ENCODE data around the gene GLT1D1. TPM values are rescaled to one million over a fixed set of nuclear protein-coding genes. Genes with fewer than 3 reads are reported as not detected.

Gene GLT1D1
- total RNA-seq, 1 experiment from 2014 or later = not detected

- no peak for DNase-seq (ENCODE audit: low spot score)
These were observed 58.6 kb downstream of the GLT1D1 start for GRCh38 chr12:128911861-128912260.

GRCh38 chr12:128914908-128915563, 61.8 kb downstream of the GLT1D1 start:
- DNase-seq (ENCODE audit: low spot score) = no peak

- DNase-seq (ENCODE audit: low spot score) = no peak
These were observed 63.1 kb downstream of the GLT1D1 start for GRCh38 chr12:128916425-128916824.

DNA sequence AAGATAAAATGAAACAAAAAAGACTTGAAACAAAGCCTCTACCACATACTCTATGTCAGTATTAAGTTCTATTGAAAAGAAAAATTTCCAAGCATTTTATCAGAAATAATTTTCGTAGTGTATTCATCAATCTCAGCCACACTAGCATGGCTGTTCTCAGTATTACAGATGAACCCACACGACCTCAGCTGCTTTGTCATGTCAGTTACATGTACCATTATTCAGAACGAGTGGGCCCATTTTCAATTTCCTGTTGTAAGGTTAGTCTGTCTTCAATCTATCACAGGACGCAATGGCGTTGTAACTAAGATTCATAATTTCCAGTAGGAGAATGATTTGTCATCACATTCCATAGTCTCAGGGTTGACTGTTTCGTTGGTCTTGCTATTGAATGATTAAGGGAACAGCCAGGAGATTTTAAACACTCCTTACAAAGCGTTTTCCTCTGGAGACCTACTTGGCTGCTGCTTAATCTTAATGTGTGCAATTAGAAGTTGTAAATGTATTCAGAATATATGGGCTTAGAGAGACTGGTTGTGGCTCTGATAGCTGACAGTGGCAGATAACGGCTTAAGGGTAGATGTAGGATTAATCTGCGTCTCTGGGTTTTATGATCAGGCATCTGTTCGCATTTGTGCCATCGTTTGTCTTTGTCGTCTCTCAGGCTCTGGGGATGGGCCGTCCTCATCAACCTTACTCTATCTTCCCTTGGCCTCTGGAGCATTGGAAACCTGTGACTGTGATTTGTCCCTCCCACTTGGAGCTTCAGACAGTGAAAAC, 65.4 kb downstream of the GLT1D1 start:
- DNase-seq (ENCODE audit: low spot score) = no peak

DNA sequence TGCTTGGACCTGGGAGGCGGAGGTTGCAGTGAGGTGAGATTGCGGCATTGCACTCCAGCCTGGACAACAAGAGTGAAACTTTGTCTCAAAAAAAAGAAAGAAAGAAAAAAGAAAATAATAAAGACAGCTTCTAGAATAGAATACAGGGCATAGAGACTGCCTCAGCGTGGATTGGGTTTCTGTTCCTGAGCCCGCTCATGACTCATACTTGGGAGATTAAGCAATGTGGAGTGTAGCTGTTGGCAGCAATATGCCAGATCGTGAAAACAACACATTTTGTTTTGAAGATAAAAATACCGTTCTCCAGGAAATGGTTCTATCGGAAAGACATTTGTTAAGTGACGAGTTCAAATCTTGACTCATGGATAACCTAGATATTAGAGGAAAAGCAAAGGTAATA, 67.2 kb downstream of the GLT1D1 start:
- no peak for DNase-seq (ENCODE audit: low spot score)

DNA sequence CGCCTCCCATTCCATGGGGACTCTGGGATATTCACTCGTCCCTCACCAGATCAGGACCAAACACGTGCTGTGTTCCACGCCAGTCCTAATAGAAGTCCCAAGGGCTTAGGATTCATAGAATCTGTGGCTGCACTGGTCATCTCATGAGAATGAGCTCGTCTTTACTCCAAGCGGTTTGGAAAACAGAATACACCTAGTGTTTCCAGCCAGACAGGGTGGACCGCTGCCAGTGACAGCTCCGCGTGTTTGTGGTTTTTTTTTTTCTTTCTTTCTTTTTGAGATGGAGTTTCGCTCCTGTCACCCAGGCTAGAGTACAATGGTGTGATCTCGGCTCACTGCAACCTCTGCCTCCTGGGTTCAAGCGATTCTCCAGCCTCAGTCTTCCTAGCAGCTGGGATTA, 75.1 kb downstream of the GLT1D1 start:
- DNase-seq (ENCODE audit: low spot score) = no peak

GRCh38 chr12:128929057-128929456, 75.8 kb downstream of the GLT1D1 start:
- DNase-seq (ENCODE audit: low spot score) = no peak

DNA sequence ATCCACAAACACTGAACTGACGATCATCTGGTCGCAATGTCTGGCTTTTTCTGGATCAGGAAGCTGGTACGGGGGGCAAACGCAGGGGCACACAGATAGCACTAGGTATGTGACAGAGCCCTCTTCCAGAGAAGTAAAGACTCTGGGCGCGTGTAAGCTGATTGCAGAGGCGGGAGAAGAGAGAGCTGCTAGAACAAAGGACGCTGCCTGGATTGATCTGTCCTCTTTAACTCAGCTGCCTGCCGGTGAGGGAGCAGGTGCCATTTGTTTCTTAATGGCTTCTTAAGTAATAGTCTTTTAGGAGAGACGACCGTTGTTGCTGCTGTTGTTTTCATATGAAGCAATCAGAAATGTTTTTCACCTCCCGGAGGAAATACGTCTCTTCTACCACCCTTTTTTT, 77.3 kb downstream of the GLT1D1 start:
- DNase-seq (ENCODE audit: low spot score) = no peak

DNA sequence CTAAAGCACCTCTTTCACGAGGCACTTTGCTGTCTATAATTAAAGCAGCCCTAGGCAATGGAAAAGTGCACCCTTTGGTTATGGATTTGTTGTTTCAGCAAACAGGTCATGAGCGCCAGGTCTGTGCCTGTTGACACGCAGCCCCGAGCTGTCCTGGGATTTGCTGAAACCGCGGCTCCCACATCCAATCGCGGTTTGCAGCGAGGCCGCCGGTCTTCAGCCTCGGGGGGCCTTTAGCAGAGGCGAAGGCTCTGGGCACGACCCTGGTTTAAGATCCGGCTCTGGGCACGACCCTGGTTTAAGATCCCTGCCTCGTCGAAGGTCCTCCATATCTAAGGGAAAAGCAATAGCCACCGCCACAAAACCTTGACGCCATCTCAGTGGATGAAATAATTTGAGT, 79.2 kb downstream of the GLT1D1 start:
- no peak for DNase-seq (ENCODE audit: low spot score)

GRCh38 chr12:128933039-128933438, 79.8 kb downstream of the GLT1D1 start:
- DNase-seq (ENCODE audit: low spot score) = no peak

GRCh38 chr12:128933926-128934325, 80.6 kb downstream of the GLT1D1 start:
- no peak for DNase-seq (ENCODE audit: low spot score)

DNA sequence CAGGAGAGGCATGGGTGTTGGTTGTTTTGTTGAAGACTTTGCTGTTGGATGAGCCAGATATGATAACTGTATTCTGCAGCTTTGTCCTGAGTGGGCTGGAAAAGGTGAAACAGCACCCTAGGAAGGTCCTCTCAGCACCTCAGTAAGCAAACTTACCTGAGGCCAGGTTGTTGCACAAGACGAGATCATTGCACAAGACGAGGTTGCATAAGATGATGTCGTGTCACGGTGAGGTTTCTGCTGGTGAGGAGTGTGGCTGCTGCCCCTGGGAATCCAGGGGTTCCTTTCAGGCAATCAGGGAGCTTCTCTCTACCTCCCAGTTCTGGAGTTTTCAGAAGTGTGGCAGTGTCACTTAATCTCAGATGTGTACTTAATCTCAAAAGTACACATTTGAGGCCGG, 85.6 kb downstream of the GLT1D1 start:
- DNase-seq (ENCODE audit: low spot score) = no peak

DNA sequence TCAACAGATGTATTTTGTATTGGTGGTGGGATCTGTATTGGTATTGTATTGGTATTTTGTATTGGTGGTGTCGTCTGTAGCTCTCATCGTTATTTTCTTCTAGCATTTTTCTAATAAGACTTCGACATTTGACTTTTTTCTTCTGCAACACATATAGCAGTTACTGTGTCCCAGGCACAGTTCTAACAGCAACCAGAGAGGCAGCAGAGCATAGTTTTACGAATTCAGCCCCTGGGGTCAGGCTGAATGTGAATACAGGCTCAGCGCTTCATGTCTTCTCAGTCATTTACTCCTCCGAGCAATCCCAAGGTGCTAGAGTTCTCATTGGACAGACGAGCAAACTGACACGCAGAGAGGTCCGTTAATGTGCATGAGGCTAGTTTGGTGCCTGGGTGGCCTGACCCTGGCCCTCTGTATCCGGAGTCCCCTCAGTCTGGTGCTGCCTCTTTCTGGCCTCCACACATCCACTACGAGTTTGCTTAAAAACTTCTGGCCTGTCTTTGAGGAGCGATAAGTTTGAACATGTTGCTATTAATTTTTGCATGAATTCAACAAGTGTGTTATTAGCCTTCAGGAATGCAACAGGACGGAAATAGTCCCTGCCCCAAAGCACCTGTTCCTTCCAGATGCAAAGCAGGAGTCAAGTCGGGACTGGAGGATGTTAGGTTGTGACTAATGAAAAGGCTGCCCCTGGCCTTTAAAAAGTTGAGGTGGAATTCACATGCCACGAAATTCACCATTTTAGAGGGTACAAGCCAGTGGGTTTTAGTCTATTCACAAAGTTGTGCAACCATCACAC, 87.0 kb downstream of the GLT1D1 start:
- DNase-seq (ENCODE audit: low spot score) = no peak

DNA sequence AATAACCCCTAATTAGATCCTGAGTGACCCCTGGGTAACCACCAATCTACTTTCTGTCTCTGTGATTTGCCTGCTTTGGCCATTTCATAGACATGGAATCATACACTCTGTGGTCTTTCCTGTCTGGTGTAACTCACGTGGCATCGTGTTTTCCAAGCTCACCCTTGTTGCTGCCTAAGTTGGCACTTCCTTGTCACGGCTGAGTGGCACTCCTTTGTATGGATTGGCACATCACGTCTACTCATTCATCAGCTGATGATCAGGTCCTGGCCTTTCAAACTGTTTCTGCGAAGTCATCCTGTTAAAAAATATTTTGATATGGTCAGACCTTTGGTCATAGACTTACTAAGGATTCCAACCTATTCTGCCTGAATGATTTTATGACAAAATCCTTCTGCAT, 87.7 kb downstream of the GLT1D1 start:
- no peak for DNase-seq (ENCODE audit: low spot score)

DNA sequence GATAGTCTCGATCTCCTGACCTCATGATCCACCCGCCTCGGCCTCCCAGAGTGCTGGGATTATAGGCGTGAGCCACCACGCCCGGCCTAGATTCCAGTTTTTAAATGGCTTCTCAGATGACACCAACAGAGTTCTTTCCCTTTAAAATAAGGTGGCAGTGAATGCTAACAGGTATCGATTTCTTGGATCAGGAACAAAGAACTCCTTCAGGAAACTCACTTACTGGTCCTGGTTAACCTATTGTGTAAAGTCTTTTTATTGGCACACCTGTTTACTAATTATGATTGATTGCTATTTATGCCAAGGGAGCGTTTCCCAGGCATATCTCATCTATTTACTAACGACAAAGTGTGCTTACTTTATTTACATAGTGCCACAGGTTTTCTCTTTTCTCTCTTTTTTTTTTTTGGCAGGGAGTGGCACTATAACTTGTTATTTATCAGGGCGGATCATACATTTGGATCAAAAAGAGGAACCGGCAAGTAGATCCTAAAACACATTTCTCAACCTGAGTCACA, 89.7 kb downstream of the GLT1D1 start:
- no peak for DNase-seq (ENCODE audit: low spot score)

GRCh38 chr12:128944956-128945355, 91.7 kb downstream of the GLT1D1 start:
- no peak for DNase-seq (ENCODE audit: low spot score)

DNA sequence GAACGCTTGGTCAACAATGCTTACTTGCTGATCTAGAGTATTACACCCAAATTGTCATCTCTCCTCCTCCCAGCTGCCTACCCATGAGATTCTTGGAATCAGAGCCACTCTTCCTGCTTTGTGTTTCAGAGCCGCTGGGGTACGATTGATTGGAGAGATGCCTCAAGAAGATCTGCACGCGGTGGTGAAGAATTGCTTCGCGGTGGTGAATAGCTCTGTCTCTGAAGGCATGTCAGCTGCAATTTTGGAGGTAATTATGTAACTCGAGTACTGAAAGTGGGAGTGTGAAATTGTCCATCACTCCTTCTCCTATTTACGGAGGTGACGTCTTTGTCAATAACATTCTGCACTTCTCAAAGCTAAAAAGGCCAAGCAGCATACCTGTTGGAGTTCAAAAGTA, 93.9 kb downstream of the GLT1D1 start:
- no peak for DNase-seq (ENCODE audit: low spot score)

DNA sequence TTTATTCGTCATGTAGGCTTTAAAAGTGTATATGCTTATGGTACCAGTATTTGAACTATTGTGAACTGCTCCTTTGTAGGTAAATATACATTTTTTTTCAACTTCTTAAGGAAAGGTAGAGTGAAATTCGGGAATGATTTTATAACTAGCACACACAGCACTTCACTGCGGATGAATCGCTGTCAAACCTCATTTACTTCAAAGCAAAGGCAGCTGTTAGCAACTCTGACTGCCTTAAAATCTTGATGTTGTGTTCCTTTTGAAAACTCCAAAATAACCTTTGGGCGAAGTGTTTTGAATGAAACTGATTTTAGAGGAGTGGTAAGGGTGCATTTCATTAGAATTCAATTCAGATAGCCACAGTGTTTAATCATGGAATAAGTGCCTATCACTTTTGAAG, 95.8 kb downstream of the GLT1D1 start:
- DNase-seq (ENCODE audit: low spot score) = no peak

DNA sequence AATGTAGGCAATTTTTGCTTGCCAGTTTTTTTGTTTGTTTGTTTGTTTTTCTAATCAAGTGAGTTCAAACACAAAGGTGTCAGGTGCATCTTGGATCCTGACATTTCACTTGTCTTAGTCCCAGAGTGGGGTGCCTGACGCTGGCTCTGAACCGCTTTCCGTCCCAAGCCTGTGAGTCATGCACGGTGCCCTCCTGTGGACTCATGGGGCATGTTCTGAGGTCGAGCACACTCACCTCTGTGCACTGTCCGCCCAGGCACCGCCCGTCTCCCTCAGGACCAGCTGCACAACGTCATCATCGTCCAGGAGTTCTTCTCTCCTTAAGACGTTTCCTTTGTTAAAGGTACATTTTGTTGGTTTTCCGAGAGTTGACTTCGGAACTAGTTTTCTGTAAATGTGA, 98.2 kb downstream of the GLT1D1 start:
- no peak for DNase-seq (ENCODE audit: low spot score)

DNA sequence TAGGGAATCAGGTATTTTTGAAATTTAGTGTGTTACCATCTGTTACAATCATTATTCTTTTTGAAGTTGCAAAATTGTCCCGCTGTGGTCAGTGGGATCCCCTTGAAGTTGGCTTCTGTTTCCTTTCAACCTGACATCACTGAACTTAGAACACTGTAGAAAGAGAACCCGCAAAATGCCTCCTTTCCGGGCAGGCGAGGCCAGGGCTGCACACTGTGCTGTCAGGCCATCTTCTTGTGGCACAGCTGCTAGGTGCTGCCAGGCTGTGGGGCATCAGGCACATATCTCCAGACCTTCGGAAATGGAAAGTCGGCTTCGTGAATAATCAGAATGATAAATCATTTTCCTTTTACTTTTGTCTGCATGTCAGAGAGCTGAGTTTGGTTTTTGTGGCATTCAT, 103.5 kb downstream of the GLT1D1 start:
- DNase-seq (ENCODE audit: low spot score) = no peak

- no peak for DNase-seq (ENCODE audit: low spot score)
These were observed 106.6 kb downstream of the GLT1D1 start for GRCh38 chr12:128959901-128960300.

DNA sequence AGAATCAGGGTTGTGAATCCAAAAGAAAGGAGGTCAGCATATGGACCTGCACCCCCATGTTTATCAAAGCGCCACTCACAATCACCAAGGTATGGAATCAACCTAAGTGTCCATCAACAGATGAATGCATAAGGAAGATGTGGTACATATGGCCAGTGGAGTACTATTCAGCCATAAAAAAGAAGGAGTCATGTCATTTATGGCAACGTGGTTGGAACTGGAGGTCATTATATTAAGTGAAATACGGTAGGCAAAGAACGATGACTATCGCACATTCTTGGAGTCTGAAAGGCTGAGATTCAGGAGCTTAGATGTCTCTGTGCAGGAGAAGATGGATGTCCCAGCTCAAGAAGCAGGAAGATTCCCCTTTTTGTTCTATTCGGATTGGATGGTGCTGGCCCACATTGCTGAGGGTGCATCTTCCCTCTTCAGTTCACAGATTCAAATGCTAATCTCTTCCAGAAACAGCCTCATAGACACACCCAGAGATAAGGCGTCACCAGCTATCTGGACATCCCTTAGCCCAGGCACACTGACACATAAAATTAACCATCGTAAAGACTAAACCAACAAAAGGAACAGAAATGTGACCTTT, 108.1 kb downstream of the GLT1D1 start:
- no peak for DNase-seq (ENCODE audit: low spot score)
